SH-SY5Y (cell line): ENCODE results near the gene CAND2.

Experiments
- GATA2 ChIP-seq: IDR thresholded peaks from 2 replicates; pipeline ENCODE4 v1.6.1; 2011; ENCODE audit warnings: mild to moderate bottlenecking, low read depth, low read length
- GATA3 ChIP-seq: IDR thresholded peaks from 2 replicates; pipeline ENCODE4 v1.6.1; 2011; ENCODE audit warnings: low read depth, mild to moderate bottlenecking, low read length, moderate library complexity

DNA sequence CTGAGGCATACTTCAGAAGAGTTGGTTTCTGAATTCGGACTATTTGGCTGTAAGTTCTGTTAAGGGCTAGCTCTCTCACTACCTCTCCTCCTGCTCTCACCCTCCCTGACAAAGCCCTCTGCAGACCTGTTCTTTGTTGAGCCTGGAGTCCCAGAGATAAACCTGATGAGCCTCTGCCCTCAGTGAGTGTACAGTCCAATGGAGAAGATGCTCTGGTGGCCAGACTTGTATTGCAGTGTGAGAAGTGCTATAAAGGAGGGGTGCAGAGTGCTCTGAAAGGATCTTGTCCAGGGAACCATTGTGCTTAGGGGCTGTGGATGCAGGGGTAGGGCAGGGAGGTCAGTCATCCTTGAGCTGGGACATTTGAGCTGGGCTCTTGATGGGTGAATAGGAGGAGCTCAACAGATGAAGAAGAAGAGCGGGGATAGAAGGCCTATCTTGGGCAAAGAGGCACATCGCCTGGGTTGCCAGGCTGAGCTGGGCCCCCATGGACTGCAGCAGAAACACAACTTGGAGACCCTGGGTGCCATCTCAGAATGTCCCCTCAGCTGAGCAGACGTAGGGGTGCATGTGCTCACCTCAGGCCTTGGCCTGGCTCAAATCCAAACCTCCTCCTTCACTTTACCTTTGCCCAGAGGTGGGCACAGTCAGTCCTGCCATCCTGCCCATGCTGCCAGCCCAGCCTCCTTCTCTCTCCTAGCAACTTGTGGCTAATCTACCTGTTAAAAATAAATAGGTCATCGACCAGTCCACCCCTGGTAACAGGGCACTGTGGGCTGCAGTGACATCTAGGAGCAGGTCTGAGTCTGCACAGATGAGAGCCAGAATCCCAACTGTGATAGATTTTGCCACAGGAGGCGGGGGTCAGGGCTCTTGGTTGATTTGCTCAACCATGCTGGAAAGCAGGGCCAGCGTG, 3.3 kb downstream of the CAND2 start:
- TF ChIP-seq GATA3 (no peak), GATA2 (no peak)
